Frontal cortex (tissue), 4 donors: ENCODE data around the gene INO80B. TPM values are rescaled to one million over a fixed set of nuclear protein-coding genes. Genes with fewer than 3 reads are reported as not detected.

Experiments
- DNase-seq, 2 donors: peaks; one replicate each; pipeline ENCODE4 v3.0.0; 2012; ENCODE audit warnings: low spot score in 2 of 2
- FAIRE-seq: peaks from 2 replicates; lab custom pipeline; 2012; peaks lifted over from hg19 to GRCh38; lab: Jason Lieb, UNC
- total RNA-seq: library from RNA; depleted of rRNA; stranded (reverse); fragments of >200 nt; gene quantifications from one replicate; pipeline ENCODE4 v1.2.3, GENCODE V29; 2014
- donor health status: control.
- donor health status: control.
- donor health status: control.

Gene INO80B
- total RNA-seq, 1 donor from 2014 or later, result 9.8 TPM

- no peak for FAIRE-seq
- no peak for DNase-seq
These were observed 43.1 kb downstream of the INO80B start for GRCh38 chr2:74497777-74498499.

- no peak for FAIRE-seq
- peak in 1 of 2 donors; percentile 31 for DNase-seq
These were observed 43.8 kb downstream of the INO80B start for GRCh38 chr2:74498500-74499266.

GRCh38 chr2:74499267-74499939 lies 44.5 kb downstream of the INO80B start, which contains the start of gene LBX2:
LBX2 (minus strand) TSS chr2:74499603; CDS start chr2:74499537, 66 bp downstream.
- no peak for FAIRE-seq
- DNase-seq, result no peak

GRCh38 chr2:74499940-74500577 lies 45.2 kb downstream of the INO80B start:
- FAIRE-seq (no peak), DNase-seq (no peak)

- FAIRE-seq (no peak), DNase-seq (no peak)
These were observed 45.7 kb downstream of the INO80B start for GRCh38 chr2:74500578-74500946.

GRCh38 chr2:74501335-74502071 lies 46.6 kb downstream of the INO80B start:
- no peak for DNase-seq
- no peak for FAIRE-seq

- FAIRE-seq (no peak), DNase-seq (no peak)
These were observed 47.3 kb downstream of the INO80B start for GRCh38 chr2:74502147-74502719.

- FAIRE-seq (no peak), DNase-seq (peak; percentile 55 to 72)
These were observed 48.0 kb downstream of the INO80B start for GRCh38 chr2:74502720-74503505.

GRCh38 chr2:74503506-74504475 lies 48.9 kb downstream of the INO80B start:
- DNase-seq (no peak), FAIRE-seq (no peak)

- FAIRE-seq (no peak), DNase-seq (no peak)
These were observed 49.7 kb downstream of the INO80B start for GRCh38 chr2:74504591-74504990.

- DNase-seq (no peak), FAIRE-seq (no peak)
These were observed 50.8 kb downstream of the INO80B start for GRCh38 chr2:74505448-74506246.

- DNase-seq, result peak; percentile 98 to 99
- FAIRE-seq, result no peak
These were observed 52.4 kb downstream of the INO80B start, which contains the start of gene PCGF1 for GRCh38 chr2:74507145-74507925. PCGF1 (minus strand) TSS chr2:74507695; CDS start chr2:74507668, 27 bp downstream.
